Fibroblast of the aortic adventitia (primary cell): Measurements from ENCODE around the gene ASF1B. TPM values are rescaled to one million over a fixed set of nuclear protein-coding genes. Genes with fewer than 3 reads are reported as not detected.
"Not testable (repeated sequence)": the region's sequence is repeated elsewhere in the genome, so short reads cannot be mapped to it uniquely, and the experiment has no call there.

Experiments
- DNase-seq: peaks from one replicate; pipeline ENCODE4 v3.0.0-alpha.2; 2010; ENCODE audit warnings: low read depth
- H3K4me3 ChIP-seq: 2 replicates; pipeline ENCODE4 v1.5.1; 2011; ENCODE audit warnings: low read depth, mild to moderate bottlenecking, control low read depth, low read length, moderate library complexity
- total RNA-seq: library from RNA; depleted of rRNA; stranded (reverse); fragments of >200 nt; gene quantifications from 2 replicates; pipeline ENCODE4 v1.2.3, GENCODE V29; 2012; ENCODE audit warnings: low replicate concordance
- TF ChIP-seq, protein P1 (sequence below): IDR thresholded peaks from 2 replicates; pipeline ENCODE4 v1.5.1; 2011; ENCODE audit warnings: mild to moderate bottlenecking, low read length, control low read depth, inconsistent platforms; ENCODE audit not compliant: insufficient read depth

Gene ASF1B
- 1.7 and 32.3 TPM in 2 replicates for total RNA-seq

DNA sequence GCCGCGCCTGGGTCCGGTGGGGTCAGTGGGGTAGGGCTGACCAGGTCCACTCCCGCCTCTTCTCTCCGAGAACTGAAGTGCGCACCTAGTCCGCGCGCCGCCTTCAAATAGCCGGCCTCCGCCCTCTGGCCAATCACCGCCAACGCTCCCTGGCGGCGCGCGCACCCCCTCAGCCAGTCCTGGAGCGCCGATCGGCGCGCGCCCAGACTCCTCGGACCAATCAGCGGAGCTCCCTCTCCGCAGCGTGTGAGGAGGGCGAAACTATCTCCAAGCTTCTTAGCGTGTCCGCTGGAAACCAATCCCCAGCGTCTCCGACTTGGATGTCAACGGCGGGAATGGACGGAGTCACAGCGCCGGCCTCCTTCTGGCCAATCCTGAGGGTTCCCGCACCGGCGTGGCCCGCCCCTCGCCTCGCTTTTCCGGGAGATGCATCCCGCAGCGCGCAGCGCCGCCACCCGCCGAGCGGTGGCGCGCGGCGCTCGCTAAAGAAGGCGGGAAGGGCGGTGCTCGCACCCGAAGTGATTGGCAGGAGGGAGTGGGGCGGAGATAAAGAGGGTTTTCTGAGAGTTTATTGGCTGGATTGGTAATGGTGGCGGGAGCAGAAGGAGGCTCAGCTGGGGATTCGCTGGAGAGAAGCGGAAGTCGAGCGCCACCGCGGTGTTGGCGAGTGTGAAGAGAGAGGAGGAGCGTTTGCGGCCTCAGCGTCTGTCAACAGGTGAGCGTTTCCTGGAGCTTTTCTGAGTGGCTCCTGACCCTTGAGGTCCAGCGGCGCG is at the start of gene ASF1B:
ASF1B (minus strand) TSS at position 81 of the 773 bp plus-strand sequence. CDS start 133 bp downstream, outside the sequence.
- TF ChIP-seq, protein P1, sequence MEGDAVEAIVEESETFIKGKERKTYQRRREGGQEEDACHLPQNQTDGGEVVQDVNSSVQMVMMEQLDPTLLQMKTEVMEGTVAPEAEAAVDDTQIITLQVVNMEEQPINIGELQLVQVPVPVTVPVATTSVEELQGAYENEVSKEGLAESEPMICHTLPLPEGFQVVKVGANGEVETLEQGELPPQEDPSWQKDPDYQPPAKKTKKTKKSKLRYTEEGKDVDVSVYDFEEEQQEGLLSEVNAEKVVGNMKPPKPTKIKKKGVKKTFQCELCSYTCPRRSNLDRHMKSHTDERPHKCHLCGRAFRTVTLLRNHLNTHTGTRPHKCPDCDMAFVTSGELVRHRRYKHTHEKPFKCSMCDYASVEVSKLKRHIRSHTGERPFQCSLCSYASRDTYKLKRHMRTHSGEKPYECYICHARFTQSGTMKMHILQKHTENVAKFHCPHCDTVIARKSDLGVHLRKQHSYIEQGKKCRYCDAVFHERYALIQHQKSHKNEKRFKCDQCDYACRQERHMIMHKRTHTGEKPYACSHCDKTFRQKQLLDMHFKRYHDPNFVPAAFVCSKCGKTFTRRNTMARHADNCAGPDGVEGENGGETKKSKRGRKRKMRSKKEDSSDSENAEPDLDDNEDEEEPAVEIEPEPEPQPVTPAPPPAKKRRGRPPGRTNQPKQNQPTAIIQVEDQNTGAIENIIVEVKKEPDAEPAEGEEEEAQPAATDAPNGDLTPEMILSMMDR: peak; percentile 58
- DNase-seq: peak; percentile 100
- peak within 1 kb of the TSS; percentile 86 for H3K4me3 ChIP-seq

DNA sequence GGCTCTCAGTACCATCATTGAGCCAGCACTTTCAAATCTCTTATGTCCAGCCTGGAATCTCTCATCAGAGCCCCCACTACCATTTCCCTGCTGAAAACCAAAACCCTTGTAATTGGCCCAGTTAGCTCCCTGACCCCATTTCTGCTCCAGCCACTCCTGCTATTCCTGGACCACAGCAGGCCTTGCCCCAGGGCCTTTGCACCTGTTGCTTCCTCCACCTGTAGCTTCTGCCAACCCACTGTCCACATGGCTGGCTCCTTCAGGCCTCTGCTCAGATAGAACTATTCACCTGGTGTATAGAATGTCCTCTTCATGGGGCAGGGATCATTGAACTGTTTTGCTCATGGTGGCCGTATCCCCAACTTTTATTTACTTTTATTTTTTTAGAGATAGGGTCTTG is 49.3 kb upstream of the ASF1B start:
- not testable (repeated sequence) for DNase-seq

DNA sequence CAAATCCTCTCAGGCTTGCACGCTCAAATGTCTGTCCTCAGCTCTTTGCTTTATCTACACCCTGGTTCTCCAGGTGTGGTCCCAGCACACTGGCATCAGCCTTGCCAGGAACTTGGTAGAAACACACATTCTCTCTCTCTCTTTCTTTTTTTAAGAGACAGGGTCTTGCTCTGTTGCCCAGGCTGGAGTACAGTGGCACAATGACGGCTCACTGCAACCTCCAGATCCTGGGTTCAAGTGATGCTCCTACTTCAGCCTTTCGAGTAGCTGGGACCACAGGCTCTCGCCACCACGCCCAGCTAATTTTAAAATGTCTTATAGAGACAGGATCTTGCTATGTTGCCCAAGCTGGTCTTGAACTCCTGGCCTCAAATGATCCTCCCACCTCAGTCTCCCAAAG is 48.8 kb upstream of the ASF1B start:
- TF ChIP-seq, protein P1: no peak
- no peak overlapping the region for H3K4me3 ChIP-seq
- DNase-seq: no peak

More for the DNA sequence above, 49.3 kb upstream of the ASF1B start:
- H3K4me3 ChIP-seq: not testable (repeated sequence)

GRCh38 chr19:14183741-14184350 is 47.5 kb upstream of the ASF1B start:
- no peak for DNase-seq
- no peak overlapping the region for H3K4me3 ChIP-seq

GRCh38 chr19:14182476-14182875 is 46.1 kb upstream of the ASF1B start:
- TF ChIP-seq, protein P1: no peak
- no peak for DNase-seq
- no peak overlapping the region for H3K4me3 ChIP-seq

More at GRCh38 chr19:14183741-14184350, 47.5 kb upstream of the ASF1B start:
- TF ChIP-seq, protein P1: no peak

DNA sequence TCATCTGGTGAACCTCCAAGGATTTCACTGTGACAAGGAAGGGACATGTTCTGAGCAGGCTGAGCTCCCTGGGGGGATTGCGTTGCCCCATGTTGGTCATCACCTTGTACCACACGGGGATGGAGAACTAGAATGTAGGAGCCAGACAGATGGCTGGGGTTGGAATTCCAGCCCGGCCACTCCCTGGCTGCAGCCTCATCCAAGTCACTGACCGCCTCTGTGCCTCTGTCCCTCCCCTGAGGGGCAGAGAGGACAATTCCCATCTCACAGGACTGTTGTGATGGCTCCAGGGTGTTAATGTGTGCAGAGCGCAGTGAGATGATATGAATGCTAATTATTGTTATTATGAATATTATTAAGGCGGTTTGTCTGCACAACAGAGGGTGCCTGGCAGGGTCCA is 45.5 kb upstream of the ASF1B start:
- DNase-seq: no peak
- H3K4me3 ChIP-seq: no peak overlapping the region
- TF ChIP-seq, protein P1: no peak

DNA sequence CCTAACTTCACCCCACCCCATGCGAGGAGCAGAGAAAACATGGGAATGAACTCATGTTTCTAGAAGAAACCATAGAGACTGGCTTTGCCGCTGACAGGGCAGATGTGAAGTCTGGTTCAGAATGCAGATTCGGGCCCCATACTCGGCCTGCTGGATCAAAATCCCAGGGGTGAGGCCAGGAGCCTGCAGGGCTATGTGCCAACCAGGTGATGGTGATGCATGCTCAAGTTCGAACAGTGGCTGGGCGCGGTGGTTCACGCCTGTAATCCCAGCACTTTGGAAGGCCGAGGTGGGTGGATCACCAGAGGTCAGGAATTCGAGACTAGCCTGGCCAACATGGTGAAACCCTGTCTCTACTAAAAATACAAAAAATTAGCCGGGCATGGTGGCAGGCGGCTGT is 44.8 kb upstream of the ASF1B start:
- not testable (repeated sequence) for H3K4me3 ChIP-seq, DNase-seq
